Measurements from ENCODE around the gene PHOX2B. TPM values are rescaled to one million over a fixed set of nuclear protein-coding genes. Genes with fewer than 3 reads are reported as not detected.
A peak's percentile ranks its signal among the peaks of the same experiment; 100 is the strongest.
"Not testable (repeated sequence)": the region's sequence is repeated elsewhere in the genome, so short reads cannot be mapped to it uniquely, and the experiment has no call there.

PHOX2B gene
- total RNA-seq, 1 experiment from 2014 or later, result not detected

DNA sequence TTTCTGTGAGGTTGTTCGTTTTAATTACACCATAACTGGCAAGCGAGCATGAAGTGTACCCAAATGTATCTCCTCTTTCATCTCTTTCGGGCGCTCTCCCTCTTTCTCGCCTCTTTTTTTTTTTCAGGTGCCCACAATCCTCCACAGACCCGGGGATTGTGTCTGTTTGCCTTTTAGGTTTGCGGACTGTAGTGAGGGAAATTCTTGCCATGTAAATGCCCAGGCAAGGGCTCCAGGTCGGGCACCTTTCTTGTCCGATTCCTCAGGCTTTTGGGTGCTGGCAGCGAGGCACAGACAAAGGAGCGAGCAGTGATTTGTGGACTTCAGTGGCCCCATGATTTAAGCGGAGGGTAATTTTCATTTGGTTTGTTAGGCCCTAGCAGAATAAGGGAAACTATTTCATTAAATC is 1.1 kb upstream of the PHOX2B start:
- DNase-seq (ENCODE audit: low read depth), result no peak

GRCh38 chr4:41748074-41748570 is 403 bp downstream of the PHOX2B start:
- no peak for DNase-seq (ENCODE audit: low read depth)

DNA sequence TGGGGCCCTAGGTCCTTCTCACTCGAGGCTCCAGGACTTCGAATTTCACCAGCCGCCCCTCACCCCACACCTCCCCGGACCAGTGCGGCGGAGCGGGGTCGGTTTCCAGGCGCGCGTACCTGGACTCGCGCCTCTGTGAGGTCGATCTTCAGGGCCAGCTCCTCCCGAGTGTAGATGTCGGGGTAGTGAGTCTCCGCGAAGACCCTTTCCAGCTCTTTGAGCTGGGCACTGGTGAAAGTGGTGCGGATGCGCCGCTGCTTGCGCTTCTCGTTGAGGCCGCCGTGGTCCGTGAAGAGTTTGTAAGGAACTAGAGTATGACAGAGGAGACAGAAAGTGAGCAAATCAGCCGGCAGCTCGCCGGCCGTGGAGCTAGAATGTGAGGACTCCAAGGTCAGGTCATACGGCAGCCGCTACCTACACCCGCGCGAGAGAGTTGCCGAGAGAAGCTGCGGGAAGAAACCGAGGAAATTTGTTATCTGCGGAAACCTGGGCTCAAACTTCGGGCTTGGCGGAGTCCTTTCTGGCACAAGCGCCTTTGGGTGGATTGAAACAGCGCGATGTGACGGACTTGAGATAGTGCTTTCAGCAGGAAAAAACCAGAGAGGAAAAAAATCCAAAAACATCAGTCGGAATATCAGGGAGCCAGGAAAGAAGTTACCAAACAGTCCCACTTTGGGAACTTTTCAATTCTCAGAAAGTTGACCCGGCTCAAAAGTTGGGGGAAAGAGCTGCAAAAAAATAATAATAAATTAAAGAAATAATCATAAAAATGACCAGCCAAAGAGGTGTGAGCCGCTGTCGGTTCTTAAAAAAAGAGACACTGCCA is 1.1 kb downstream of the PHOX2B start:
- no peak for DNase-seq (ENCODE audit: low read depth)

GRCh38 chr4:41746440-41747229 is 1.9 kb downstream of the PHOX2B start:
- DNase-seq (ENCODE audit: low read depth), result no peak

DNA sequence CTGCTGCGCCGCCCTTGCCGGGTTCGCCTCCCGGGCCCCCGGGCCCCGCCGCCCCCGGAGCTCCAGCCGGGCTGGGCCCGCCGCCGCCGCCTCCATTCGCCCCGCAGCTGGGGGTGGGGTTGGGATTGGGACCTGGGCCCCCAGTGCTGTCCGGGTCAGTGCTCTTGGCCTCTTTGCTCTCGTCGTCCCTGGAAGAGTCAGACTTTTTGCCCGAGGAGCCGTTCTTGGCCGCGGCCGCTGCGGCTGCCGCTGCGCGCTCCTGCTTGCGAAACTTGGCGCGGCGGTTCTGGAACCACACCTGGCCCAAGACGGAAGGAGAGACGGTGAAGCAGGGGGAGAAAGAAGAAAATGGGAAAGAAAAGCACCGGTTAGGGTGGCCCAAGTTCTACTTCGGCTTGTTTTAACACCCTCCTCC is 2.5 kb downstream of the PHOX2B start:
- no peak for DNase-seq (ENCODE audit: low read depth)

GRCh38 chr4:41745292-41746024 is 3.1 kb downstream of the PHOX2B start:
- DNase-seq (ENCODE audit: low read depth), result no peak

GRCh38 chr4:41744572-41745291 is 3.8 kb downstream of the PHOX2B start:
- no peak for DNase-seq (ENCODE audit: low read depth)

GRCh38 chr4:41741354-41741753 is 7.2 kb downstream of the PHOX2B start:
- DNase-seq (ENCODE audit: low read depth), result no peak

- DNase-seq (ENCODE audit: low read depth), result not testable (repeated sequence)
Observed at GRCh38 chr4:41737491-41737890, 11.0 kb downstream of the PHOX2B start.

DNA sequence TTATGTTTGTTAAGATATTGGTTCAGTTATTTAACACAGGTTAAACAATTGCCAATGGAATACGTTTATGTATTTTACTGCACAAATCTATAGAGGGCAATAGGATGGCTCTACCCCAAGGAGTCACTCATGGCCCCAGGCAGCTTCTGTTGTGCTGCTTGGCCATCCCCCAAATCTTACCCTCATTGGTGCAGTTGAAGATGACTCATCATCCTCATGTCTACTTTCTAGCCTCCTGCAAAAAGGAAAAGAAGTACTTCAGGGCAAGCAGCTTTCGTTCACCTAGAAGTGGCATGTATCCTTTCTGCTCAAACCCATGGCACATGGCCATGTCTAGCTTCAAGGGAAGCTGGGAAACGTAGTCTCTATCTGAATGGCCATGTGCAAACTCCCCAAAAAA is 14.2 kb downstream of the PHOX2B start:
- peak; percentile 62 for DNase-seq (ENCODE audit: low read depth)

DNA sequence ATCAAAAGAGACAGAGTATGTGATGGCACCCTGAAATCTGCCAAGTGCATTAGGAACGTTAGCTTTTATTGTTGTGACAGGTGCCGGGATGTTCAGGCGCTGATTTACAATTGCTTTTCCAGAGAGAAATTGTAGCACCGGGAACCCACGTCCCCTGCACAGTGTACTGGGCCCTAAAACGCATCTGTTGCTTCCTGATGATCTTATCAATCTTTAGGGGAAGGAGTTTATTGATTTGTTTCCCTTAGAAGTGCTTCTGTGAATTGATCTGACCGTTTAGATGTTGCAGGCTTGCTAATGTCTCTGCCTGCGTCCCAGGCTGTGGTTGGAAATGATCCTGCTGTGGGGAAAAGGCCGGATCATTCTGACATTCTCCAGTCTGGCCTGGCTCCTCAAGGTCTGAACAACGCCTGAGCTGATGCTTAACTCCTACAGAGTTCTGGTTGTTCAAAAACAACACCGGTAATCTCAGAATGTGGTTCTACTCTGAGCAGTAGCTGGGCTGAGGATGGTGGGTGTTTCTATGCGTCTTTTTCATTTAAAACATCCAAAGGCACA is 16.9 kb downstream of the PHOX2B start:
- DNase-seq (ENCODE audit: low read depth), result no peak

GRCh38 chr4:41728573-41728913 is 20.0 kb downstream of the PHOX2B start:
- DNase-seq (ENCODE audit: low read depth), result peak; percentile 40

GRCh38 chr4:41727861-41728572 is 20.5 kb downstream of the PHOX2B start:
- DNase-seq (ENCODE audit: low read depth), result no peak

- no peak for DNase-seq (ENCODE audit: low read depth)
Observed at GRCh38 chr4:41725254-41725653, 23.3 kb downstream of the PHOX2B start.

GRCh38 chr4:41723286-41723685 is 25.2 kb downstream of the PHOX2B start:
- DNase-seq (ENCODE audit: low read depth), result no peak

DNA sequence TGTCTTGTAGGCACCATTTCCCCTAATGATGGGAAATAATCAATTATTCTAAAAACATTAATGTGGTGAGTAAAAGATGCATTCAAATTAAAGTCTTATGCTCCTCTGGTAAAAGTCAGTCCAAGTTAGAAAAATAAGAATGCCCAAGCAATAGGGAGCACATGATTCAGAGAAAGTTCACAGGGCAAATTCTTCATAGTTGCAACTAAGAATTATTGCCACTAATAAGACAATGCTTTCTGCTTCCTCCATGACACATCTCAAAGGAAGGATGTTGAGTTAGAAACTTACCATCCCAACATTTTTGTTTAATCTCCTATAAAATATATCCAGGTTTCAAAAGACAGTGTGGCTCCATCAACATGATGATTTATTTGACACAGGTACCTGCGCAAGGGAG is 26.3 kb downstream of the PHOX2B start:
- DNase-seq (ENCODE audit: low read depth), result no peak

DNA sequence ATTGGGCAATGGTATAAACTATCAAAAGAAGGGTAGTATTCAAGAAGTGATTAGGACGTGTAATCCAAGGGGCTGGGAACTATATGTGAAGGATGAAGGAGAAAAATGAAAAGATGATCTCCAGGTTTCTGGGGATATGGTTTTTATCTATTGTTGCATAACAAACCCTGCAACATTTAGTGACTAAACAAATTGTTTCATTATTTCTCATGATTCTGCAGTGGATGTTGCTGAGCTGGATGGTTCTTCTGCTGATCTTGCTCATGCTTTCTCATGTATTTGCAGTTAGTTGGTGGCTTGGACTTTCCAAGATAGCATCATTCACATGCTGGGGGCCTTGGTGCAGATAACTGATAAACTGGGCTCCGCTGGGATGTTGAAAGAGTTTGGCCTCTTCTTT is 29.1 kb downstream of the PHOX2B start:
- peak; percentile 36 for DNase-seq (ENCODE audit: low read depth)

DNA sequence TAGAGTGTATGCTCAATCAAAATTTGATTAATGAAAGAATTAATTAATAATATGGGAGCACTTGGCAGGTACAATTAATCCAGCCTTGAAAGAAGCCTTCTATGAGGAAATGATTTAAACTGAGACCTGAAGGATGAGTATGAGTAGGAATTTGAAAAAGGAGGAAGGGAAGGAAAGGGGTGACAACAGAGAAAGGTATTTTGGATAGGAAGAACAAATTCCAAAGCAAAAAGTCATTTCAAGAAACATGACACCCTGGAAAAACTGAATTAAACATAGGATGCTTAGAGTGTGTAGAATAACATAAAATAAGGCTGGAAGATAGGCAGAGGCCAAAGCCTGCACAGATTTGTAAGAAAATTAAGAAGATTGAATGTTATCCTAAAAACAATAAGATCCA is 29.6 kb downstream of the PHOX2B start:
- peak; percentile 88 for DNase-seq (ENCODE audit: low read depth)

GRCh38 chr4:41715155-41715554 is 33.4 kb downstream of the PHOX2B start:
- DNase-seq (ENCODE audit: low read depth), result no peak

DNA sequence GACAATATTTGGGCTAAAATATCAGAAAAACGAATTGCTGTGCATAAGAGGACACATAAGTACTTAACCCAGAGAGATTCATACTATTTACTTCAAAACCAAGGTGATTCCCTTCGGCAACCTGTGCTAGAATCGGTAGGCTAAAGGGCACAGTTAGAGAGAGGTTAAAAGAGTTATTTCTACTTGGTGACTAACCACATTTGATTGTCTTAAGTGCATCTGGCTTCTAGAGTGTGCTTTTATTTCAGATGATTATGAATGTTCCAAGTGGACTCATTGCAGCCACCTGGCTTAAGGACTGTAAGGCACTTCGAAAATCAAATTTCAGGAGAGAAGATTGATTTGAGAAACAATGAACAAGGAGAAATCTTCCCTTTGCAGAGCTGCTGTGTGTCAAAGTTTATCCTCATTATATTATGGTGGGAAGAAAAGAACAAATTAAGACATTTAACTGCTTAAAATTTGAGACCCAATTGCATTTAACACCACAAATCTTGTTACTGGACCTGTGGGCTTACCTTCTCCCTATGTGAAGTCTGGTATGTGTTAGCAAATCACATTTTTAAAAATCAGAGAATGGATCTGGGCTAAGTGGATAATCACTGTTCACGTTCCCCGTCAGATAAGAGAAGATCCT is 34.0 kb downstream of the PHOX2B start:
- DNase-seq (ENCODE audit: low read depth), result no peak

All from HT1080 (cell line).